Esophagus muscularis mucosa (tissue), 4 donors: ENCODE measurements around the gene INHBB.

Source experiments
- CTCF ChIP-seq, 3 experiments: fragments of 200-600 bp in 2 of 3; fragments of 450-650 bp in 1 of 3; sonication (generic) in 2 of 3; IDR thresholded peaks; one replicate each; pipeline ENCODE4 v1.5.1; 2017 to 2019; ENCODE audit warnings: antibody characterized with exemption in 3 of 3, mild to moderate bottlenecking in 2 of 3, moderate library complexity in 1 of 3
- EP300 ChIP-seq: sonication (generic); formaldehyde crosslinking; IDR thresholded peaks from one replicate; pipeline ENCODE4 v1.6.1; 2017; ENCODE audit warnings: antibody characterized with exemption
- POLR2A ChIP-seq: fragments of 450-650 bp; IDR thresholded peaks from one replicate; pipeline ENCODE4 v1.6.1; 2017; ENCODE audit warnings: antibody characterized with exemption, moderate library complexity, mild to moderate bottlenecking, low read depth
- POLR2AphosphoS5 ChIP-seq, 2 donors: sonication (generic); formaldehyde crosslinking; IDR thresholded peaks; one replicate each; pipeline ENCODE4 v1.6.1; 2017; ENCODE audit warnings: antibody characterized with exemption in 2 of 2

- TF ChIP-seq CTCF (IDR thresholded peaks at IDR 0.05) (no peak), POLR2A (no peak), POLR2AphosphoS5 (IDR thresholded peaks at IDR 0.05) (no peak), EP300 (no peak)
Measured at GRCh38 chr2:120298173-120298835, 47.6 kb upstream of the INHBB start.
